Activated T-helper 1 cell treated with anti-CD3 and anti-CD28 coated beads, Interleukin-2, amount 50 U/mL, for 16 hours (primary cell): ENCODE data around the gene DISP2.

Source experiments
- DNase-seq, 2 donors: peaks; one replicate each; pipeline ENCODE4 v3.0.0-alpha.2; 2020; ENCODE audit warnings: low read depth in 1 of 2, low spot score in 1 of 2

Gene DISP2

GRCh38 chr15:40325188-40325587, 32.8 kb upstream of the DISP2 start:
- no peak for DNase-seq

- no peak for DNase-seq
These were observed 32.3 kb upstream of the DISP2 start for GRCh38 chr15:40325700-40326099.

GRCh38 chr15:40327457-40327856, 30.6 kb upstream of the DISP2 start:
- DNase-seq: no peak

- DNase-seq: no peak
These were observed 29.8 kb upstream of the DISP2 start for GRCh38 chr15:40328176-40328575.

- no peak for DNase-seq
These were observed 29.3 kb upstream of the DISP2 start for GRCh38 chr15:40328751-40329150.

GRCh38 chr15:40329804-40330203, 28.2 kb upstream of the DISP2 start:
- DNase-seq: no peak

- no peak for DNase-seq
These were observed 27.6 kb upstream of the DISP2 start for GRCh38 chr15:40330368-40330836.

- no peak for DNase-seq
These were observed 27.0 kb upstream of the DISP2 start for GRCh38 chr15:40331026-40331425.

GRCh38 chr15:40331637-40332036, 26.4 kb upstream of the DISP2 start:
- DNase-seq: no peak

- DNase-seq: no peak
These were observed 25.8 kb upstream of the DISP2 start for GRCh38 chr15:40332113-40332781.

- no peak for DNase-seq
These were observed 24.0 kb upstream of the DISP2 start for GRCh38 chr15:40333922-40334492.

GRCh38 chr15:40334541-40334940, 23.5 kb upstream of the DISP2 start:
- no peak for DNase-seq

- DNase-seq: no peak
These were observed 22.9 kb upstream of the DISP2 start for GRCh38 chr15:40334941-40335795.

GRCh38 chr15:40335938-40336743, 21.9 kb upstream of the DISP2 start:
- DNase-seq: no peak

- DNase-seq: no peak
These were observed 21.3 kb upstream of the DISP2 start for GRCh38 chr15:40336744-40337122.

- DNase-seq: no peak
These were observed 20.4 kb upstream of the DISP2 start for GRCh38 chr15:40337597-40337996.

- peak; percentile 54 to 55 for DNase-seq
These were observed 19.9 kb upstream of the DISP2 start for GRCh38 chr15:40338041-40338657.

- DNase-seq: no peak
These were observed 18.9 kb upstream of the DISP2 start for GRCh38 chr15:40338921-40339620.

- no peak for DNase-seq
These were observed 18.4 kb upstream of the DISP2 start for GRCh38 chr15:40339621-40339945.

GRCh38 chr15:40340038-40340739, 17.8 kb upstream of the DISP2 start:
- no peak for DNase-seq
